ENCODE data around the gene TSKS.

TSKS gene

GRCh38 chr19:49791776-49792445, 28.8 kb upstream of the TSKS start:
- Histone ChIP-seq H2AFZ (ENCODE audit: low read length) (no peak overlapping the region), H3K4me2 (ENCODE audit: insufficient read depth, low read length, poor library complexity, severe bottlenecking) (no peak overlapping the region), H3K4me3 (ENCODE audit: low read length in 2 of 2) (peak overlapping the region in 1 of 2 donors; percentile 60), H3K36me3 (replicated peaks in 1 of 2; ENCODE audit: control insufficient read depth in 2 of 2, insufficient read depth in 2 of 2, low read length in 2 of 2) (peaks cover 53 to 79% of the 10 kb centered on the region in 2 donors), H3K79me1 (ENCODE audit: low read depth, low read length) (peaks cover 13% of the 10 kb centered on the region), H2AK5ac (ENCODE audit: low read depth, low read length) (no peak overlapping the region), H3K4ac (ENCODE audit: low read length) (no peak overlapping the region), H4K8ac (ENCODE audit: low read depth, low read length) (no peak overlapping the region), H3K14ac (ENCODE audit: low read length) (no peak overlapping the region), H2BK120ac (ENCODE audit: low read depth, low read length) (no peak overlapping the region), H2BK5ac (ENCODE audit: low read length) (peak overlapping the region; percentile 22), H3K27ac (replicated peaks; ENCODE audit: low read length) (no peak overlapping the region), H4K91ac (ENCODE audit: low read depth, low read length, poor library complexity) (no peak overlapping the region), H3K27me3 (ENCODE audit: control insufficient read depth in 3 of 3, insufficient read depth in 3 of 3, low read depth in 1 of 3, low read length in 3 of 3) (no peaks in the 10 kb centered on the region), H3K18ac (ENCODE audit: low read length) (no peak overlapping the region), H2BK15ac (ENCODE audit: low read length) (peak overlapping the region; percentile 15), H2BK12ac (ENCODE audit: low read length) (no peak overlapping the region), H3K4me1 (ENCODE audit: control insufficient read depth in 2 of 2, insufficient read depth in 1 of 2, low read depth in 1 of 2, low read length in 2 of 2) (no peaks in the 10 kb centered on the region), H3K23ac (ENCODE audit: low read depth, low read length, poor library complexity) (no peak overlapping the region), H3K9ac (ENCODE audit: low read depth, low read length, poor library complexity) (no peak overlapping the region), H3K9me3 (replicated peaks in 1 of 2; ENCODE audit: control insufficient read depth in 2 of 2, insufficient read depth in 1 of 2, low read depth in 1 of 2, low read length in 2 of 2) (peaks cover 0 to 5% of the 10 kb centered on the region in 2 donors)
- WGBS, 2 donors (ENCODE audit: extremely low coverage in 2 of 2, insufficient read length in 2 of 2, insufficient replicate concordance in 1 of 2) = no CpG with 5 or more reads among the region's 26 CpGs
- DNase-seq (ENCODE audit: low spot score) = no peak

GRCh38 chr19:49790866-49791265, 27.8 kb upstream of the TSKS start:
- Histone ChIP-seq H3K27ac (replicated peaks; ENCODE audit: low read length) (no peak overlapping the region), H3K4me2 (ENCODE audit: insufficient read depth, low read length, poor library complexity, severe bottlenecking) (no peak overlapping the region), H3K4ac (ENCODE audit: low read length) (no peak overlapping the region), H3K4me3 (ENCODE audit: low read length in 2 of 2) (no peak overlapping the region), H3K18ac (ENCODE audit: low read length) (no peak overlapping the region), H3K4me1 (ENCODE audit: control insufficient read depth in 2 of 2, insufficient read depth in 1 of 2, low read depth in 1 of 2, low read length in 2 of 2) (no peaks in the 10 kb centered on the region), H2BK5ac (ENCODE audit: low read length) (no peak overlapping the region), H2BK15ac (ENCODE audit: low read length) (no peak overlapping the region), H3K36me3 (replicated peaks in 1 of 2; ENCODE audit: control insufficient read depth in 2 of 2, insufficient read depth in 2 of 2, low read length in 2 of 2) (peaks cover 44 to 78% of the 10 kb centered on the region in 2 donors), H3K27me3 (ENCODE audit: control insufficient read depth in 3 of 3, insufficient read depth in 3 of 3, low read depth in 1 of 3, low read length in 3 of 3) (no peaks in the 10 kb centered on the region), H4K91ac (ENCODE audit: low read depth, low read length, poor library complexity) (no peak overlapping the region), H2BK12ac (ENCODE audit: low read length) (no peak overlapping the region), H3K14ac (ENCODE audit: low read length) (no peak overlapping the region), H3K9me3 (replicated peaks in 1 of 2; ENCODE audit: control insufficient read depth in 2 of 2, insufficient read depth in 1 of 2, low read depth in 1 of 2, low read length in 2 of 2) (peaks cover 0 to 5% of the 10 kb centered on the region in 2 donors), H3K9ac (ENCODE audit: low read depth, low read length, poor library complexity) (no peak overlapping the region), H2AK5ac (ENCODE audit: low read depth, low read length) (no peak overlapping the region), H4K8ac (ENCODE audit: low read depth, low read length) (no peak overlapping the region), H3K23ac (ENCODE audit: low read depth, low read length, poor library complexity) (no peak overlapping the region), H3K79me1 (ENCODE audit: low read depth, low read length) (peaks cover 11% of the 10 kb centered on the region), H2BK120ac (ENCODE audit: low read depth, low read length) (no peak overlapping the region), H2AFZ (ENCODE audit: low read length) (no peak overlapping the region)
- WGBS, 2 donors (ENCODE audit: extremely low coverage in 2 of 2, insufficient read length in 2 of 2, insufficient replicate concordance in 1 of 2) = no CpG with 5 or more reads among the region's 9 CpGs
- no peak for DNase-seq (ENCODE audit: low spot score)

DNA sequence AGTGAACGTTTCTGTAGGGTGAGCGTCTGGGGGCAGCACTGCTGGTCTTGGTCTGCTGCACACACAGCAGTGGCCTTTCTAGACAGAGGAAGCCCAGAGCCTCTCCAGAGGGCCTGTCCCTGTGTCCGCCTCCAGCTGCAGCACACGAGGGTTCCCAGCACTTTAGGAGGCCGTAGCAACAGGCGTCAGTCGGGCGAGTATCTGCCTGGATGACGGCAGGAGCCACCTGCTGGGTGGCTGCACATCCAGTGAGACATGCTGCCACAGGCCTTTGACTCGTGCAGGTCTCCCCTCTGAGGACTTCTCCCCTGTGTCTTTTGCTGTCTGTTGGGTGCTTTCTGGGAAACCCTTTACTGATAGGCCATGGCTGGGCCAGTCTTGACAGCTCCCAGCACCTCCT, 25.8 kb upstream of the TSKS start:
- no peak overlapping the region for H4K91ac ChIP-seq (ENCODE audit: low read depth, low read length, poor library complexity)
- H3K18ac ChIP-seq (ENCODE audit: low read length) = no peak overlapping the region
- H2BK120ac ChIP-seq (ENCODE audit: low read depth, low read length) = no peak overlapping the region
- no peak overlapping the region for H3K4me2 ChIP-seq (ENCODE audit: insufficient read depth, low read length, poor library complexity, severe bottlenecking)
- peak overlapping the region; percentile 48 for H4K8ac ChIP-seq (ENCODE audit: low read depth, low read length)
- no peak for DNase-seq (ENCODE audit: low spot score)
- H3K4me1 ChIP-seq (ENCODE audit: control insufficient read depth in 2 of 2, insufficient read depth in 1 of 2, low read depth in 1 of 2, low read length in 2 of 2) = no peaks in the 10 kb centered on the region
- H3K79me1 ChIP-seq (ENCODE audit: low read depth, low read length) = peaks cover 9% of the 10 kb centered on the region
- H3K23ac ChIP-seq (ENCODE audit: low read depth, low read length, poor library complexity) = peak overlapping the region; percentile 85
- H2BK15ac ChIP-seq (ENCODE audit: low read length) = no peak overlapping the region
- H3K4me3 ChIP-seq (ENCODE audit: low read length in 2 of 2) = no peak overlapping the region
- no CpG with 5 or more reads among the region's 10 CpGs for WGBS, 2 donors (ENCODE audit: extremely low coverage in 2 of 2, insufficient read length in 2 of 2, insufficient replicate concordance in 1 of 2)
- peaks cover 35 to 77% of the 10 kb centered on the region in 2 donors for H3K36me3 ChIP-seq (replicated peaks in 1 of 2; ENCODE audit: control insufficient read depth in 2 of 2, insufficient read depth in 2 of 2, low read length in 2 of 2)
- H2BK5ac ChIP-seq (ENCODE audit: low read length) = peak overlapping the region; percentile 53
- H3K27me3 ChIP-seq (ENCODE audit: control insufficient read depth in 3 of 3, insufficient read depth in 3 of 3, low read depth in 1 of 3, low read length in 3 of 3) = no peaks in the 10 kb centered on the region
- H3K4ac ChIP-seq (ENCODE audit: low read length) = no peak overlapping the region
- H3K9ac ChIP-seq (ENCODE audit: low read depth, low read length, poor library complexity) = no peak overlapping the region
- H2AK5ac ChIP-seq (ENCODE audit: low read depth, low read length) = no peak overlapping the region
- H2BK12ac ChIP-seq (ENCODE audit: low read length) = no peak overlapping the region
- H2AFZ ChIP-seq (ENCODE audit: low read length) = no peak overlapping the region
- H3K14ac ChIP-seq (ENCODE audit: low read length) = no peak overlapping the region
- H3K9me3 ChIP-seq (replicated peaks in 1 of 2; ENCODE audit: control insufficient read depth in 2 of 2, insufficient read depth in 1 of 2, low read depth in 1 of 2, low read length in 2 of 2) = peaks cover 0 to 5% of the 10 kb centered on the region in 2 donors
- no peak overlapping the region for H3K27ac ChIP-seq (replicated peaks; ENCODE audit: low read length)

DNA sequence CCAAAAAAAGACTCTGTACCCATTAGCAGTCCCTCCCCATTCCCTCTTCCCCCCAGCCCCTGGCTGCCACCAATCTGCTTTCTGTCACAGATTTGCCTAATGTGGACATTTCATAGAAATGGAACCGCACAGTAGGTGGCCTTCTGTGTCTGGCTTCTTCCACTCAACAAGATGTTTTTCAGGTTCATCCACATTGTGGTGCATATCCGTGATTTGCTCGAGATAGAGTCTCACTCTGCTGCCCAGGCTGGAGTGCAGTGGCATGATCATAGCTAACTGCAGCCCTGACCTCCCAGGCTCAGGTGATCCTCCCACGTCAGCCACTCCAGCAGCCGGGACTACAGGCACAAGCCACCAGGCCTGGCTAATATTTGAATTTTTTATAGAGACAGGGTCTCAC, 24.6 kb upstream of the TSKS start:
- Histone ChIP-seq H2AK5ac (ENCODE audit: low read depth, low read length) (no peak overlapping the region), H2BK15ac (ENCODE audit: low read length) (no peak overlapping the region), H3K27ac (replicated peaks; ENCODE audit: low read length) (no peak overlapping the region), H3K9me3 (replicated peaks in 1 of 2; ENCODE audit: control insufficient read depth in 2 of 2, insufficient read depth in 1 of 2, low read depth in 1 of 2, low read length in 2 of 2) (peaks cover 0 to 5% of the 10 kb centered on the region in 2 donors), H3K18ac (ENCODE audit: low read length) (no peak overlapping the region), H3K36me3 (replicated peaks in 1 of 2; ENCODE audit: control insufficient read depth in 2 of 2, insufficient read depth in 2 of 2, low read length in 2 of 2) (peaks cover 36 to 79% of the 10 kb centered on the region in 2 donors), H3K4me3 (ENCODE audit: low read length in 2 of 2) (no peak overlapping the region), H3K9ac (ENCODE audit: low read depth, low read length, poor library complexity) (no peak overlapping the region), H3K27me3 (ENCODE audit: control insufficient read depth in 3 of 3, insufficient read depth in 3 of 3, low read depth in 1 of 3, low read length in 3 of 3) (no peaks in the 10 kb centered on the region), H2BK12ac (ENCODE audit: low read length) (no peak overlapping the region), H4K91ac (ENCODE audit: low read depth, low read length, poor library complexity) (no peak overlapping the region), H4K8ac (ENCODE audit: low read depth, low read length) (no peak overlapping the region), H3K4me2 (ENCODE audit: insufficient read depth, low read length, poor library complexity, severe bottlenecking) (no peak overlapping the region), H3K14ac (ENCODE audit: low read length) (no peak overlapping the region), H2AFZ (ENCODE audit: low read length) (no peak overlapping the region), H2BK5ac (ENCODE audit: low read length) (no peak overlapping the region), H3K79me1 (ENCODE audit: low read depth, low read length) (peaks cover 9% of the 10 kb centered on the region), H3K4me1 (ENCODE audit: control insufficient read depth in 2 of 2, insufficient read depth in 1 of 2, low read depth in 1 of 2, low read length in 2 of 2) (no peaks in the 10 kb centered on the region), H3K4ac (ENCODE audit: low read length) (no peak overlapping the region), H3K23ac (ENCODE audit: low read depth, low read length, poor library complexity) (no peak overlapping the region), H2BK120ac (ENCODE audit: low read depth, low read length) (no peak overlapping the region)
- no CpG with 5 or more reads among the region's 5 CpGs for WGBS, 2 donors (ENCODE audit: extremely low coverage in 2 of 2, insufficient read length in 2 of 2, insufficient replicate concordance in 1 of 2)
- DNase-seq (ENCODE audit: low spot score) = no peak
